Measurements from ENCODE around the gene ARVCF.

- TF ChIP-seq CTCF (conservative IDR thresholded peaks at IDR 0.05 in 1 of 2, IDR thresholded peaks at IDR 0.05 in 1 of 2; ENCODE audit: extremely low read depth in 1 of 2, insufficient read depth in 1 of 2, low read depth in 1 of 2, low read length in 2 of 2) (no peak), EZH2 (IDR thresholded peaks at IDR 0.05; ENCODE audit: borderline replicate concordance, low read length) (no peak)
Measured at GRCh38 chr22:20032407-20032991, 15.9 kb upstream of the ARVCF start.

Measured in mammary epithelial cell (primary cell).